Panc1 (cell line): ENCODE data around the gene SND1. TPM values are rescaled to one million over a fixed set of nuclear protein-coding genes. Genes with fewer than 3 reads are reported as not detected.

Source experiments
- ATAC-seq: fragments of 200-7000 bp; cut with Tn5 transposase; 2 replicates; pipeline ENCODE4 v1.9.1; 2020; ENCODE audit warnings: mild to moderate bottlenecking, moderate library complexity
- BruUV-seq: library from RNA; stranded (reverse); fragments of 400-500 nt; replicated peaks from 2 replicates; lab custom pipeline; 2021; lab: Mats Ljungman, UMichigan
- CTCF ChIA-PET: fragments of 300-600 bp; sonication (Branson Sonifier 250); formaldehyde crosslinking; loops from one replicate; lab custom pipeline; 2022; ENCODE audit warnings: antibody characterized with exemption; lab: Charles Lee
- POLR2A ChIA-PET: fragments of 300-600 bp; sonication (Branson Sonifier 250); formaldehyde crosslinking; loops from one replicate; lab custom pipeline; 2022; ENCODE audit warnings: antibody characterized with exemption; lab: Charles Lee
- DNase-seq: peaks from one replicate; pipeline ENCODE4 v3.0.0-alpha.2; 2010; ENCODE audit warnings: low read depth, low spot score
- H3K27ac ChIP-seq: 2 replicates; pipeline ENCODE4 v1.5.1; 2011; ENCODE audit warnings: mild to moderate bottlenecking, low read length, inconsistent platforms
- H3K27me3 ChIP-seq: fragments of 200-500 bp; sonication (Bioruptor generic); 2 replicates; pipeline ENCODE4 v1.6.0; 2014; ENCODE audit warnings: low read length, inconsistent platforms; ENCODE audit not compliant: control insufficient read depth, insufficient read depth
- H3K36me3 ChIP-seq: fragments of 200-500 bp; sonication (Bioruptor generic); 2 replicates; pipeline ENCODE4 v1.5.1; 2014; ENCODE audit warnings: inconsistent platforms, mild to moderate bottlenecking, low read length, moderate library complexity; ENCODE audit not compliant: control insufficient read depth, insufficient read depth
- H3K4me1 ChIP-seq: 2 replicates; pipeline ENCODE4 v1.5.1; 2011; ENCODE audit warnings: inconsistent platforms, mild to moderate bottlenecking, low read length, moderate library complexity; ENCODE audit not compliant: control insufficient read depth, insufficient read depth
- H3K4me3 ChIP-seq, 2 experiments: 2 replicates each; pipeline ENCODE4 v1.5.1; 2011 to 2012; ENCODE audit warnings: low read depth in 2 of 2, low read length in 2 of 2, mild to moderate bottlenecking in 2 of 2, inconsistent platforms in 1 of 2, moderate library complexity in 1 of 2
- H3K9me3 ChIP-seq: fragments of 200-500 bp; sonication (Bioruptor generic); 2 replicates; pipeline ENCODE4 v1.5.1; 2014; ENCODE audit warnings: low read depth, mild to moderate bottlenecking, inconsistent platforms, low read length, moderate library complexity; ENCODE audit not compliant: control insufficient read depth, insufficient read depth
- POLR2AphosphoS5 ChIP-seq: IDR thresholded peaks from 2 replicates; pipeline ENCODE4 v1.6.1; 2012; ENCODE audit warnings: mild to moderate bottlenecking, low read depth, low read length, moderate library complexity
- SIN3A ChIP-seq: IDR thresholded peaks from 2 replicates; pipeline ENCODE4 v1.6.1; 2012; ENCODE audit warnings: low read depth, mild to moderate bottlenecking, low read length, moderate library complexity, borderline replicate concordance; ENCODE audit not compliant: insufficient read depth
- TCF7L2 ChIP-seq: IDR thresholded peaks from 2 replicates; pipeline ENCODE4 v1.6.1; 2011; ENCODE audit warnings: mild to moderate bottlenecking, low read depth, low read length, inconsistent platforms
- in situ Hi-C: cut with HindIII; loops from 2 replicates; pipeline ENCODE4 v1.10.0; 2016; ENCODE audit warnings: low sequenced_read_pairs, low pct_unique_long_range_greater_than_20kb
- intact Hi-C: fragments of 100-400 bp; cut with micrococcal nuclease; formaldehyde crosslinking; loops from one replicate; pipeline ENCODE4 v1.10.0; 2022; ENCODE audit not compliant: unreplicated experiment
- total RNA-seq: library from RNA; stranded (reverse); gene quantifications from one replicate; pipeline ENCODE4 v1.2.1, GENCODE V29; 2021; ENCODE audit not compliant: unreplicated experiment
- TF ChIP-seq, protein P1 (sequence below): fragments of 450-650 bp; IDR thresholded peaks from 2 replicates; pipeline ENCODE4 v1.5.1; 2017; ENCODE audit warnings: mild to moderate bottlenecking
- TF ChIP-seq, protein P2 (sequence below), 2 experiments: IDR thresholded peaks; 2 replicates each; pipeline ENCODE4 v1.6.1; 2011 to 2012; ENCODE audit warnings: low read depth in 2 of 2, control low read depth in 1 of 2, low read length in 1 of 2, mild to moderate bottlenecking in 1 of 2, moderate library complexity in 1 of 2; ENCODE audit not compliant: insufficient read depth in 1 of 2

SND1 gene
- total RNA-seq, 1 experiment from 2014 or later, result 176 TPM

DNA sequence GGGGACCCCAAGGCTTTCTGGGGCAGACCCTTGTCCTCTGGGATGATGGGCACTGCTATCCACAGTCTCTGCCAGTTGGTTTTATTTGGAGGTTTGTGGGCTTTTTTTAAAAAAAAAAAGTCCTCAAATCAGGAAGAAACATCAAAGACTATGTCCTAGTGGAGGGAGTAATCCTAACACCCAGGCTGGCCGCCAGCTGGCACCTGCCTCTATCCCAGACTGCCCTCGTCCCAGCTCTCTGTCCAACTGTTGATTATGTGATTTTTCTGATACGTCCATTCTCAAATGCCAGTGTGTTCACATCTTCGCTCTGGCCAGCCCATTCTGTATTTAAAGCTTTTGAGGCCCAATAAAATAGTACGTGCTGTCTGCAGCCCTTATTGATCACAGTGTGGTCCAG is 440.2 kb downstream of the SND1 start:
- Histone ChIP-seq H3K27ac (no peak overlapping the region), H3K36me3 (peaks cover 3% of the 10 kb centered on the region; the same call in 1 of the 2 replicates), H3K4me3 (no peak overlapping the region), H3K27me3 (no peaks in the 10 kb centered on the region), H3K4me1 (no peaks in the 10 kb centered on the region), H3K9me3 (no peaks in the 10 kb centered on the region)
- ChIA-PET CTCF (no interaction called here), POLR2A (no interaction called here)
- no TSS peak for BruUV-seq
- in situ Hi-C loops, result no loop called here
- ATAC-seq (no peak), DNase-seq (no peak)
- no peak for TF ChIP-seq TCF7L2
- TF ChIP-seq, protein P1, sequence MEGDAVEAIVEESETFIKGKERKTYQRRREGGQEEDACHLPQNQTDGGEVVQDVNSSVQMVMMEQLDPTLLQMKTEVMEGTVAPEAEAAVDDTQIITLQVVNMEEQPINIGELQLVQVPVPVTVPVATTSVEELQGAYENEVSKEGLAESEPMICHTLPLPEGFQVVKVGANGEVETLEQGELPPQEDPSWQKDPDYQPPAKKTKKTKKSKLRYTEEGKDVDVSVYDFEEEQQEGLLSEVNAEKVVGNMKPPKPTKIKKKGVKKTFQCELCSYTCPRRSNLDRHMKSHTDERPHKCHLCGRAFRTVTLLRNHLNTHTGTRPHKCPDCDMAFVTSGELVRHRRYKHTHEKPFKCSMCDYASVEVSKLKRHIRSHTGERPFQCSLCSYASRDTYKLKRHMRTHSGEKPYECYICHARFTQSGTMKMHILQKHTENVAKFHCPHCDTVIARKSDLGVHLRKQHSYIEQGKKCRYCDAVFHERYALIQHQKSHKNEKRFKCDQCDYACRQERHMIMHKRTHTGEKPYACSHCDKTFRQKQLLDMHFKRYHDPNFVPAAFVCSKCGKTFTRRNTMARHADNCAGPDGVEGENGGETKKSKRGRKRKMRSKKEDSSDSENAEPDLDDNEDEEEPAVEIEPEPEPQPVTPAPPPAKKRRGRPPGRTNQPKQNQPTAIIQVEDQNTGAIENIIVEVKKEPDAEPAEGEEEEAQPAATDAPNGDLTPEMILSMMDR, result no peak
- TF ChIP-seq POLR2AphosphoS5, result no peak
- TF ChIP-seq, protein P2, sequence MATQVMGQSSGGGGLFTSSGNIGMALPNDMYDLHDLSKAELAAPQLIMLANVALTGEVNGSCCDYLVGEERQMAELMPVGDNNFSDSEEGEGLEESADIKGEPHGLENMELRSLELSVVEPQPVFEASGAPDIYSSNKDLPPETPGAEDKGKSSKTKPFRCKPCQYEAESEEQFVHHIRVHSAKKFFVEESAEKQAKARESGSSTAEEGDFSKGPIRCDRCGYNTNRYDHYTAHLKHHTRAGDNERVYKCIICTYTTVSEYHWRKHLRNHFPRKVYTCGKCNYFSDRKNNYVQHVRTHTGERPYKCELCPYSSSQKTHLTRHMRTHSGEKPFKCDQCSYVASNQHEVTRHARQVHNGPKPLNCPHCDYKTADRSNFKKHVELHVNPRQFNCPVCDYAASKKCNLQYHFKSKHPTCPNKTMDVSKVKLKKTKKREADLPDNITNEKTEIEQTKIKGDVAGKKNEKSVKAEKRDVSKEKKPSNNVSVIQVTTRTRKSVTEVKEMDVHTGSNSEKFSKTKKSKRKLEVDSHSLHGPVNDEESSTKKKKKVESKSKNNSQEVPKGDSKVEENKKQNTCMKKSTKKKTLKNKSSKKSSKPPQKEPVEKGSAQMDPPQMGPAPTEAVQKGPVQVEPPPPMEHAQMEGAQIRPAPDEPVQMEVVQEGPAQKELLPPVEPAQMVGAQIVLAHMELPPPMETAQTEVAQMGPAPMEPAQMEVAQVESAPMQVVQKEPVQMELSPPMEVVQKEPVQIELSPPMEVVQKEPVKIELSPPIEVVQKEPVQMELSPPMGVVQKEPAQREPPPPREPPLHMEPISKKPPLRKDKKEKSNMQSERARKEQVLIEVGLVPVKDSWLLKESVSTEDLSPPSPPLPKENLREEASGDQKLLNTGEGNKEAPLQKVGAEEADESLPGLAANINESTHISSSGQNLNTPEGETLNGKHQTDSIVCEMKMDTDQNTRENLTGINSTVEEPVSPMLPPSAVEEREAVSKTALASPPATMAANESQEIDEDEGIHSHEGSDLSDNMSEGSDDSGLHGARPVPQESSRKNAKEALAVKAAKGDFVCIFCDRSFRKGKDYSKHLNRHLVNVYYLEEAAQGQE (IDR thresholded peaks at IDR 0.05; ENCODE audit: insufficient read depth in 1 of 2, low read depth in 2 of 2, low read length in 1 of 2), result no peak
- TF ChIP-seq SIN3A, result no peak
- intact Hi-C loops, result no loop called here

DNA sequence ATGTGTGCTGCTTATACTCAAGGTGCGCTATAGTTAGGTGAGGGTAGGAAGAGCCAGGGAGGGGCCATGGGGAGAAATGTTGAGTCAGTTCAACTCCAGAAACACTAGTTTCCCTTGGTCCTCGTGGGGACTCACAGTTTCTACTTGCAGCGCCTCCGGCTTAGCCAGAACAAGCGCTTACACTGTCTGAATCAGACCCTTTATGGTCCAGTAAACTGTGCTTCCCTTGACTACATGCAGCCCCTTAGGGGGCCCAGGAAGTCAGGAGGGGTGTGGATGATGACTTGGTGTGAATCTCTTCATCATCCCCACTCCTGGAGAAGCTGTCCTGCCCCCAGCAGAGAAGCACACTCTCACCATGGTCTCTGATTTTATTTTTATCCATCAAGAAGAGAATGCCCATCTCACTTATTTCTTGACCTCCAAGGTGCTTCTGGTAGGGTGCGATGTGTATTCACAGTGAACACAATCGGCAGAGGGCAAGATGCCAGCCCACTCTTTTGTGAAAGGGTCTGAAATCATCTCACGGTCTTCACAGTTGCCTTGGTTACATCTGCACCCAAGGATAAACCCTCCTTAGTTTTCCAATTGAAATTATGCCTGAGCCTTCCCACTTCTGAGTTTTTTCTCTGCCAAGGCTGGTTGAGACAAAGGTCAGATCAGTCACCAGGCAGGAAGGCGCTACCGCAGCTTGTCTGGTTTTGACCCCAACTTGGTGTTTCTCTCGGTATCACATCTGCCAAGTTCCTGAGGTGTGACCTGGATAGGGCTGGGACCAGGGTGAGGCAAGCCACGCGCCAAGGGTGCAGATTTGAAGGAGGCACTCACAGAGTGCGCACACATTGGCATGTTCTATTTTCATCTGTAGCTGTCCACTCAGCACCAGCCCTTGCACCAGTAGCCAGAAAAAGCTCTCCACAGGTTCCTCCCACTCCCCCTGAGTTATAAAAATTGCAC is 441.9 kb downstream of the SND1 start:
- no TSS peak for BruUV-seq
- no peaks in the 10 kb centered on the region for H3K27me3 ChIP-seq
- ATAC-seq (no peak), DNase-seq (no peak)
- ChIA-PET POLR2A (no interaction called here), CTCF (interaction anchor here (0.5 kb wide), 1 partner anchor 42 kb away, joined by 6 read pairs; no protein-coding TSS in a partner anchor)
- H3K4me3 ChIP-seq, result no peak overlapping the region
- H3K36me3 ChIP-seq, result peaks cover 3% of the 10 kb centered on the region; the same call in 1 of the 2 replicates
- intact Hi-C loops (no loop called here), in situ Hi-C loops (no loop called here)
- H3K27ac ChIP-seq, result no peak overlapping the region
- TF ChIP-seq TCF7L2 (no peak), POLR2AphosphoS5 (no peak), SIN3A (no peak)
- TF ChIP-seq, protein P1, result no peak
- TF ChIP-seq, protein P2 (IDR thresholded peaks at IDR 0.05; ENCODE audit: insufficient read depth in 1 of 2, low read depth in 2 of 2, low read length in 1 of 2), result no peak
- no peaks in the 10 kb centered on the region for H3K9me3 ChIP-seq
- H3K4me1 ChIP-seq, result no peaks in the 10 kb centered on the region
